IPS DF 19.7 (cell line): ENCODE measurements around the gene PLCL1.
A peak's percentile ranks its signal among the peaks of the same experiment; 100 is the strongest.

Experiments
- DNase-seq: peaks from one replicate; pipeline ENCODE4 v3.0.0-alpha.2; 2013; ENCODE audit warnings: low read depth, low spot score

Gene PLCL1

GRCh38 chr2:197804049-197804757 lies at the start of gene PLCL1:
Gene PLCL1, plus strand, starts transcription at chr2:197804593.
- DNase-seq: peak; percentile 56

DNA sequence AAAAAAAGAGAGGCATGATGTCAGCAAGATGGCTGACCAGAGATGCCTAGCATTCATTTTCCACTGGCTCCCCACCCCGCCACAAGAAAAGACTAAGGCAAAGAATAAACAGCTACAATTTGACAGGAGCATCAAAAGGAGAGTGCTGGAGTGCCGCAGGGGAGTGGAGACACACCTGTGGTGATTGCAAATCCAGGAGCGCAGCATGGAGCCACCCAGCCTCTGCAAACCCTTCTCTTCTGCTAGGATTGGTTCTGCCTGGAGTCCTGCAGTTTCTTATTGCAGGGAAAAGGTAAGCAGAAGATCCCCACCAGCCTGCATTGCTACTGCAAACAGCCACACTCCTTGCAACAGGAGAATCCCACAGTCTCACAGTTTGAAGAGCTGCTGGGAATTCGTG lies 45.4 kb upstream of the PLCL1 start:
- no peak for DNase-seq

DNA sequence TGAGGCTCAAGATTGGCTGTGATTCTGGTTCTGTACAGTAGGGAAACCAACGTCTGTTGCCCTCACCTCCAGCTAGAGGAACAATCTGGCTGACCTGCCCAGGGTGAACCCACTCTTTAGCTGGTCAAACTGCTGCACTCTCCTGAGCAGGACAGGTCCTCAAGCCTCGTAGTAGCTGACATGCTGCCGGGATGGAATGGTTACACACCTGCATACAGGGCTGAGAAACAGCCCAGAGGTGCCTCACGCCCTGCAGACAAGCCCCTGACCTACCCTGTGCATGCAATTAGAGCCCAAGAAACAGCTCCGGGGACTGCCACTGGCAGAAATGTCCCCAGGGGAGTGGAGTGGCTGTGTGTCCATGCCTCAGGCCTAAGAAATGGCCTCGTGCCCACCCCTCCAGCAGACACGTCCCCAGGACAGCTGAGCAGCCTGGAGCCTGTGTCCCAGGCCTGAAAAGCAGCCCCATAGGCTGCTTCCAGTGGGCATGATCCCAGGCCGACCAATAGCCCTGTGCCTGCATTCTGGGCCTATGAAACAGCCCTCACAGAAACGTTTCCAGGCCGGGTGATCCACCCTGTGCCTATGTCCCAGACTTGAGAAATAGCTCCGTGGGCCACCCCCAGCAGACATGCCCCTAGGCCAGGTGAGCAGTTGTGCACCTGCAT lies 44.6 kb upstream of the PLCL1 start:
- no peak for DNase-seq

DNA sequence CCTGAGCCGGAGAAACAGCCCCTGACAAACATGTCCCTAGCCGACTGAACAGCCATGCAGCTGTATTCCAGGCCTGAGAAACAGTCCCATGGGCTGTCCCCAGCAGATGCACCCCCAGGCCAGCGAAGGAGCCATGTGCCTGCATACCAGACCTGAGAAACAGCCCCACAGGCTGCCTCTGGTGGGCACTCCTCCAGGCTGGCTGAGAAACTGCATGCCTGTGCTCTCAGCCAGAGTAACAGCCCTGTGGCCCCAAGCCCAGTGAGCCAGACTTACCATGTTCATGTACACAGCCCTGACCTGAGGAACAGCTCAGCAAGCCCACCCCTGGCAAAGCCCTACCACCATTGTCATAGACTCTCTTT lies 44.1 kb upstream of the PLCL1 start:
- DNase-seq: no peak

- DNase-seq: no peak
Measured at GRCh38 chr2:197777823-197778407, 26.5 kb upstream of the PLCL1 start.

DNA sequence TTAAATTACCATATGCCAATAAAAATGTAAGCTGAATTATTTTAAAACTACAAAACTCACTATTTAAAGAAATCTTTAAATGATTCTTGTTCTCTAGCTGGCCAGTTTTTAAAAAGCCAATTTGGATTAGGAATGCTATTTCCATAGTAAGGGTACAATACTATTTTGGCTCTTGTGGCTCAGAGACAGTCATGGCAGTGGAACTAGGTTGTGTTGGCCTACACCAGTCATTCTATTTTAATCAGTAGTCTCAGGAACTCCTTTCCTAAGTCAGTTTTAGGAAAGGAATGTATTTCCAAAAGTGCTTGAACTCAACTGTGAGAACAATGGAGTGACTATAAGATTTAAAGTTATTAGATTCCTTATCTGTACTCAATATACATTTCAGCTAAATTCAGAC lies 25.1 kb upstream of the PLCL1 start:
- no peak for DNase-seq

DNA sequence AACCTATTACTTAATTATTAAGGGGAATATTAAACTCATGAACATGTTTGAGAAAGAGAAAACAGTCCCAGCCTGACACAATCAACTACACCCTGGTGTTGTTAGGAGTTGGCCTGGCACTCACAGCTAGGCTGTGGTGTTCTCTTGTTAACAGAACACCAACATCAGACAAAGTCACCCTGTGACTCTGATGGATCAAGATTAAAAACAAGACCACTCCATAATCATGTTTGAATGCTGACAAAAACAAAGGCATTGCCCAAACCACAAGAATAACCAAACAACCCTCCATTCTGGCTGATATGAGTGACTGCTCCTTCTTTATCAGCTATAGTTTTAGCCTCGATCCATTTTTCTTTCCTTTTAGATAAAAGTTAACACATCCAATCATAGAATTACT lies 22.3 kb upstream of the PLCL1 start:
- DNase-seq: no peak

GRCh38 chr2:197784956-197785941 lies 19.1 kb upstream of the PLCL1 start, which contains the start of gene BOLL:
Gene BOLL, minus strand, starts transcription at chr2:197785319. Its CDS starts 3,469 bp downstream, at chr2:197781850.
- no peak for DNase-seq

DNA sequence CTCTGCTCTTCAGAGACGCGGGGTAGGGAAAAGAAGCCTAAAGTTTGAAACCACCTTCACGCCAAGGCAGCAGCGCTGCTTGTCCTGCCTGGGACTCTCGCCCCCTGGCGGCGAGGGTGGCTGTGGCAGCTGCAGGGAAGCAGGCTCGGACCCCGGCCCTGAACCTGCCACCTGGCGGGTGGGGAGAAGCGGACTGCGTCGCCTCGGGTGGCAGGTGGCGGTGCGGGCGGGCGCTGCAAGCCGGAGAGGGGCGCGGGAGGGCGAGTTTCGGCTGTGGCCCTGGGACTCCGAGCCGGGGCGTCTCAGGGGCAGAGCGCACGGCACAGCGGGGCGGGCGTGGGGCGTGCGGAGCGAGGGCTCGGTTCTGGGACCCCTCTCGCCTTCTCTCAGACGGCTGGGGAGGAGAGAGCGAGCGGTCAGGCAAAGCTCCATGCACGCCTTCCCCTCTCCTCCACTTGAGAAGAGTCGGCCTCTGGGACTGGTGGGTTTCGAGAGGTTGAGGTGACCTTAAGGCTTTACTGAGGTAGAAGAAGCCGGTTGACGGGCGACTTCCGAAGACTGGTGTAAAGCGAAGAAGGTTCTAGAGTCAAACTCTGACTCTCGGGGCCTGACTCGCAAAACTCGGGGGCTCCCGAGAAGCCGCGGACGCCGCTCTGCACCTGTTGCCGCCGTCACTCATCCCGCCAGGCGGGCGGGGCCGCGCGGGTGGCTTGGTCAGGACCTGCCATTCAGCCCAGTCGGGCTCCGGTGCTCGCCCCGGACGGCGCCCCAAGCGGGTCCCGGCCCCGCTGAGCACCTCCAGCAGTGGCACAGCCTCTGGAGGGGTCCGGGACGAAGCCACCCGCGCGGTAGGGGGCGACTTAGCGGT lies 18.1 kb upstream of the PLCL1 start:
- peak; percentile 65 for DNase-seq

- no peak for DNase-seq
Measured at GRCh38 chr2:197793456-197793855, 10.9 kb upstream of the PLCL1 start.

DNA sequence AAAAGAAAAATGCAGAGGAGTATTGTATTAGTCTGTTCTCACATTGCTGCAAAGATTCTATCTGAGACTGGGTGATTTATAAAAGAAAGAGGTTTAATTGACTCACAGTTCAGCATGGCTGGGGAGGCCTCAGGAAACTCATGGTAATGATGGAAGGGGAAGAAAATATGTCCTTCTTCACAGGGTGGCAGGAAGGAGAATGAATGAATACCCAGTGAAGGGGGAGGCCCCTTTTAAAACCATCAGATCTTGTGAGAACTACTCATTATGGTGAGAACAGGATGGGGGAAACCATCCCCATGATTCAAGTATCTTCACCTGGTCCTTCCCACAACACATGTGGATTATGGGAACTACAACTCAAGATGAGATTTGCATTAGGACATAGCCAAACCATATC lies 9.1 kb upstream of the PLCL1 start:
- DNase-seq: no peak

DNA sequence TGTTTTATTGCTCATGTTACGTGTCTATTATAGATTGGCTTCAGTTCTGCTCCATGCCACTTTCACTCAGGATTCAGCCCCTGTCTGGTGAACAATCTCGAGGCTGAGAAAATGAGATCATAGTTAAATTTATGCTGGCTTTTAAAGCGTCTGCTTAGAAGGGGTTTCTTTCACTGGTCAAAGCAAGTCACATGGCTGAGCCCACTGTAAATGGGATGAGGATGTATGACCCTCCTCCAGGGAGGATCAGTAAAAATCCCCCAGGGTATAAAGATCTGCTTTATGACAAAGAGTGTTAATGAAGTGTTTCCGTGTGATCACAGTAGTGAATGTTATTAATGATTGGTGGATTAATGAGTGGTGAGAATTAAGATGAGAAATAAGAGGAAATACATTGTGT lies 6.2 kb upstream of the PLCL1 start:
- DNase-seq: no peak

GRCh38 chr2:197799068-197799467 lies 5.3 kb upstream of the PLCL1 start:
- DNase-seq: no peak

DNA sequence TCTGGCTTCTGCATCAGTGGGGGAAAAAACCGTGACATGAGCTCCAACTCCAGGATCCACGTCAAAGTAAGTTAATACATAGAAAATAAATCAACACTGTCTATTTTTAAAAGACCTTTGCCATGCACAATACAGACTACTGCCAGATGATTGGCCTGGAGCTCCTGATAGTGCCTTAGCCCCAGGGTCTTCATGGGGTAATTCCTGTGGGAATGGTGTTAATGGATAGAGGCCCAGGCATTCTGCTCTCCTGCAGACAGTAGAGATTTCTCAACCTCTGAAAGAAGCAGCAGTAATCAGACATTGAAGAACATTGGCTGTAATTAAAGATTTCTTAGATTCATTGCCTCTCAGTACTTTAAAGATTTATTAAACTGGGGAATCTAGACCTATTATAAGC lies 4.3 kb upstream of the PLCL1 start:
- DNase-seq: no peak

DNA sequence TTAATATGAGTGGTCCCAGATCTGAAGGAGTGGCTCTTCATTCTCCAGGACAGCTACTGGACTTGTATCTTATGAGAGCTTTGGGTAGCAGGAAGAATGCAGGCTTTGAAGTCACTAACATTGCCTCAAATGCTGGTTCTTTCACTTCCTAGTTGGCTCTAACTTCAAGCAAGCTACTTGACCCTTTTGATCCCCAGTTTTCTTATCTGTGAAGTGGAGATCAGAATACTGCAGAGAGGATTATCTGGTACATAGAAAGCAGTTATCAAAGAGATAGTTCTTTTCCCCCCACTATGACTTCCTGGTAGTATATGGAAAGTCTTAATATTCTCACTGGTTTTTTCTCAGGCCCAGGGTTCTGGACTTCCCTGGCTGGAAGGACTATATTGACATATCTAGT lies 3.4 kb upstream of the PLCL1 start:
- no peak for DNase-seq

- no peak for DNase-seq
Measured at GRCh38 chr2:197803033-197803444, 1.4 kb upstream of the PLCL1 start.

- DNase-seq: no peak
Measured at GRCh38 chr2:197804758-197805714, 643 bp downstream of the PLCL1 start.

DNA sequence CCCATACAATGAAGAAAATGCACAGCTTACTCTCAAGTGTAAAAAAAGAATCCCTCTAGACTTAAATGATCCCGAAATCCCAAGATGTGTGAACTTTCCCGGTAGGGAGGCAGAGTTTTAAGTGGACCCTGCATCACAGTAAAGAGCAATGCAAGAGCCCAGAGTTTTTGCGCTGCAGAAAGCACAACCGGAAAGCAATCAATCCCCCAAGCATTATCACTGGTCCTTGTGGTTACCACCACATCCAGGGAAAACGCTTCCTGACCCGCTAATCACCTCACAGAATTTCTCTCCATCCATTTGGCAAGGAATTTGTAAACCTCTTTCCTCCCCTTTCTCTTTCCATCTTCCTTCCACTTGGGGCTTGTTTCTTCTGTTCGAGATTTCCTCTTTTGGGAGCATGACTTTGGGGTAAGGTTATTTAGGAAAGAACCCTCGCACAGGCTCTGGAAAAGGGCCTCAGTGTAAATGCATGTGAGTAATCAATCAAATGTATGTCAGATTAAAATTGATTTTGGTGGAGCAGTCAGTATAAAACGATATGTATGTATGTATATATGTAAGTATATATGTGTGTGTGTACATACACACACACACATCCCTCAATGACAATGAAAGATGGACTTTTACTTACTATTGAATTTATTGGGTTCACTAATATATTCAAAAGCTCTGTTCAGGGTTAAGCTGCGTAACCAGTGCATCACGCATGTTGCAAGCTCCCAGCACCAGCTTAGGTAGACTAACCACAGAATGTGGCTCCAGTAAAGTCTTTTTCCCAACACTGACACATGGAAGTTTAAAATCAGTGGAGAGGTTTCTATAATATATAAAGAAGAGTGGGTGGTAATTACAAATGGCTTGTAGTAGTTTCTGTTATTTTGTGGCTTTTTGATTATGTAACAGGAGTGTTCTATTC lies 1.6 kb downstream of the PLCL1 start:
- no peak for DNase-seq

DNA sequence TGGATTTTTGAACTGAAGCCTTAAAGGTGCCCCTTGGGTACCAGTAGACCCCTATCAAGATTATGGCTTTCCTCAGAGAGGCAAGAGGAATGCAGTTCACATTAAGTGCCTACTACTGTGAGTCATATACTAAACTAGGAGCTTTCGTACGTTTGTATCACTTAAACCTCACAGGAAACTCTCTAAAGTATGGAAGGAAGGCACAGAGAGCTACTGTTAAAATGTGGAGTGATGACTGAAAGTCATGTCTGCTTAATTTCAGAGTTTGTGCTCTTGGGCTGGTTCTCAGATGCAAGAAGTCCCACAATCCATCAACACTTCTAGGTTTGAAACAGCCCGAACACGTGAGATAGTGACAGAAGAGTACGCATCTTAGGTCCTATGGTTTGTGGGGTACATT lies 4.7 kb downstream of the PLCL1 start:
- DNase-seq: no peak
